ENCODE measurements around the gene RHCE.
A peak's percentile ranks its signal among the peaks of the same experiment; 100 is the strongest.
"Not testable (repeated sequence)": the region's sequence is repeated elsewhere in the genome, so short reads cannot be mapped to it uniquely, and the experiment has no call there.

RHCE gene

GRCh38 chr1:25402947-25403803 lies 17.4 kb downstream of the RHCE start:
- in situ Hi-C loops (cut with HindIII; ENCODE audit: low pct_ligation_motif_present, low sequenced_read_pairs); DNase-seq; H3K27me3 ChIP-seq (replicated peaks); H3K36me3 ChIP-seq (replicated peaks); H3K27ac ChIP-seq; H3K4me3 ChIP-seq (ENCODE audit: low read depth, low read length): not testable (repeated sequence)
- peak; percentile 32 for TF ChIP-seq CTCF (IDR thresholded peaks at IDR 0.05; ENCODE audit: low read depth, low read length, missing control alignments)

DNA sequence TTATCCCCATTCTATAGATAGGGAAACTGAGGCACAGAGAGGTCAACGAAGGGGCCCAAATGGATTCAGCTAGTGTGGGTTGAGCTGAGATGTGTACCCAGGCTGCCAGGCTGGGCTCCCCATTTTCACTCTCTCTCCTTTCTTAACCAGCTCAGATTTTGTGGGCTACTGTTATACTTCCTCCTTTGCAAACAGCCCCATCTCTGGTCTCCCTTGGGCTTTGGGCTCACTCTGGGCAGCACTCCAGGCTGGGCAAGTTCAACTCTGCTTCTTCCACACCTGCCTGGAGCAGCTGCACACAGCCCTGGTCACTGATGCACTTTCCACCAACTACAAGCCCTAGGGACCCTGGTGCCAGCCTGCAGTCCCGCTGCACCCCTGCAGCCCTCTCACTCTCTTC lies 22.5 kb downstream of the RHCE start:
- H3K36me3 ChIP-seq (replicated peaks); DNase-seq; H3K27me3 ChIP-seq (replicated peaks); H3K27ac ChIP-seq; in situ Hi-C loops (cut with HindIII; ENCODE audit: low pct_ligation_motif_present, low sequenced_read_pairs); H3K4me3 ChIP-seq (ENCODE audit: low read depth, low read length): not testable (repeated sequence)

- DNase-seq: not testable (repeated sequence)
Observed at GRCh38 chr1:25397549-25397948, 23.1 kb downstream of the RHCE start.

GRCh38 chr1:25392841-25393240 lies 27.8 kb downstream of the RHCE start:
- in situ Hi-C loops (cut with HindIII; ENCODE audit: low pct_ligation_motif_present, low sequenced_read_pairs): no loop called here
- no peak for DNase-seq
- TF ChIP-seq CTCF (IDR thresholded peaks at IDR 0.05; ENCODE audit: low read depth, low read length, missing control alignments): no peak
- Histone ChIP-seq H3K36me3 (replicated peaks) (no peaks in the 10 kb centered on the region), H3K27ac (no peak overlapping the region), H3K4me3 (ENCODE audit: low read depth, low read length) (no peak overlapping the region), H3K27me3 (replicated peaks) (no peaks in the 10 kb centered on the region)

More at GRCh38 chr1:25397549-25397948, 23.1 kb downstream of the RHCE start:
- H3K4me3 ChIP-seq (ENCODE audit: low read depth, low read length); H3K36me3 ChIP-seq (replicated peaks); H3K27ac ChIP-seq; H3K27me3 ChIP-seq (replicated peaks); in situ Hi-C loops (cut with HindIII; ENCODE audit: low pct_ligation_motif_present, low sequenced_read_pairs): not testable (repeated sequence)

- DNase-seq; H3K27me3 ChIP-seq (replicated peaks); H3K4me3 ChIP-seq (ENCODE audit: low read depth, low read length); H3K36me3 ChIP-seq (replicated peaks); H3K27ac ChIP-seq; in situ Hi-C loops (cut with HindIII; ENCODE audit: low pct_ligation_motif_present, low sequenced_read_pairs): not testable (repeated sequence)
Observed at GRCh38 chr1:25389721-25390120, 30.9 kb downstream of the RHCE start.

DNA sequence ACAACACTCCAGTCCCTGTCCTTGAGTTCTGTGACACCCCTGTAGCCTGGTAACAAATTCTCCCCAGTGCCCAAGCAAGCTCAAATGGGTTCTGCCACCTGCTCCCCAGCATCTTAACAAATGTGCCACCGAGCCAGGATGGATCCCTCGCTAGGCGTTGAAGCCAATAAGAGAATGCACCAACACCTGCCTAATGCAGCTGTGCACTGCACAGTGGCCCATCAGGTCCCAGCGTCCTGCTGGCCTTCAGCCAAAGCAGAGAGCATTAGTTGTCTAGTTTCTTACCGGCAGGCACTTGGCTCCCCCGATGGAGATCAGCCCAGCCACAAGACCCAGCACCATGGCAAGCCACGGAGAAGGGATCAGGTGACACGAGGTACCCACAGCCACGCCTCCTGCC lies 31.9 kb downstream of the RHCE start:
- H3K27ac ChIP-seq; DNase-seq; H3K4me3 ChIP-seq (ENCODE audit: low read depth, low read length); H3K27me3 ChIP-seq (replicated peaks); in situ Hi-C loops (cut with HindIII; ENCODE audit: low pct_ligation_motif_present, low sequenced_read_pairs); H3K36me3 ChIP-seq (replicated peaks): not testable (repeated sequence)

GRCh38 chr1:25387096-25387495 lies 33.5 kb downstream of the RHCE start:
- H3K4me3 ChIP-seq (ENCODE audit: low read depth, low read length); H3K27me3 ChIP-seq (replicated peaks); H3K27ac ChIP-seq; in situ Hi-C loops (cut with HindIII; ENCODE audit: low pct_ligation_motif_present, low sequenced_read_pairs); H3K36me3 ChIP-seq (replicated peaks); DNase-seq: not testable (repeated sequence)

GRCh38 chr1:25383875-25384274 lies 36.8 kb downstream of the RHCE start:
- DNase-seq; in situ Hi-C loops (cut with HindIII; ENCODE audit: low pct_ligation_motif_present, low sequenced_read_pairs): not testable (repeated sequence)

GRCh38 chr1:25383090-25383489 lies 37.5 kb downstream of the RHCE start:
- H3K27me3 ChIP-seq (replicated peaks); H3K4me3 ChIP-seq (ENCODE audit: low read depth, low read length); H3K27ac ChIP-seq; DNase-seq; in situ Hi-C loops (cut with HindIII; ENCODE audit: low pct_ligation_motif_present, low sequenced_read_pairs); H3K36me3 ChIP-seq (replicated peaks): not testable (repeated sequence)

More at GRCh38 chr1:25383875-25384274, 36.8 kb downstream of the RHCE start:
- not testable (repeated sequence) for H3K36me3 ChIP-seq (replicated peaks); H3K4me3 ChIP-seq (ENCODE audit: low read depth, low read length); H3K27ac ChIP-seq; H3K27me3 ChIP-seq (replicated peaks)

GRCh38 chr1:25382543-25382942 lies 38.1 kb downstream of the RHCE start:
- H3K27me3 ChIP-seq (replicated peaks); in situ Hi-C loops (cut with HindIII; ENCODE audit: low pct_ligation_motif_present, low sequenced_read_pairs); H3K4me3 ChIP-seq (ENCODE audit: low read depth, low read length); DNase-seq; H3K36me3 ChIP-seq (replicated peaks); H3K27ac ChIP-seq: not testable (repeated sequence)

DNA sequence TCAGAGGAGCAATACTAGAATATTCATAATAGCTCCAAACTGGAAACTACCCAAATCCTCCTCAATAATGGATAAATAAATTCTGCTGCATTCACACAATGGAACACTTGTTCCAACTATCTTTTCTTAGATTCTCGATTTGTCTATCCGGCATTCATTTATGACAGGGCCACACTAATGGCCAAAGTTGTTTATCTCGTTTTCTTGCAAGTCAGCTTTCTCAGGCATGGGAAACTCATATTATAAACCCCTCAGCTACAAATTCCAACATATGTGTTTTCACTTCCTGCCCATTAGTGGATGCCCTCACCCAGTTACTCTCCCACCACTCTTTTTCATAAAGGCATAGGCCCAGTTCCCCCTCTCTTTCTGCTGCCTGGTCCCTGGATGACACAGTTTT lies 42.3 kb downstream of the RHCE start:
- in situ Hi-C loops (cut with HindIII; ENCODE audit: low pct_ligation_motif_present, low sequenced_read_pairs); H3K27me3 ChIP-seq (replicated peaks); H3K4me3 ChIP-seq (ENCODE audit: low read depth, low read length); H3K27ac ChIP-seq; DNase-seq; H3K36me3 ChIP-seq (replicated peaks): not testable (repeated sequence)

DNA sequence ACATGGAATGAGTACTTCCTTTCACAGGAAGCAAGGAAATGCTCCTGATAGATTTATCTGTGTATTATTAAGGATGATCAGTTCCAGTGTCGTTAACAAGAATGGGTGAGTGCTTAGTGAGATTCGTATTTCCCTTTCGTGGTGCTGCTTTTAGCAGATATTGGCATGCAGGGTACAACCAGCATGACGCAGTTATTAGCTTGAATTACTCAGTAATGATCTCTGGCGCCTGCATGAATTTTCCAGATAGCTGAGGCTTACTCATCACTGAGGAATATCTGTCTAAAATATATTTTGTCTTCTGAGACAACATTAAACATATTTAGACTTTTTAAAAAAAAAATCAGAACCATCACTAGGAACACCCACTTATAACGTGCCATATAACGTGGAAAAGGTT lies 48.9 kb downstream of the RHCE start:
- peak overlapping the region; percentile 51 for H3K27ac ChIP-seq
- in situ Hi-C loops (cut with HindIII; ENCODE audit: low pct_ligation_motif_present, low sequenced_read_pairs); H3K36me3 ChIP-seq (replicated peaks); H3K27me3 ChIP-seq (replicated peaks); H3K4me3 ChIP-seq (ENCODE audit: low read depth, low read length): not testable (repeated sequence)
- peak; percentile 88 for DNase-seq
